Measurements from ENCODE around the gene STRN. TPM values are rescaled to one million over a fixed set of nuclear protein-coding genes. Genes with fewer than 3 reads are reported as not detected.
A peak's percentile ranks its signal among the peaks of the same experiment; 100 is the strongest.
"Not testable (repeated sequence)": the region's sequence is repeated elsewhere in the genome, so short reads cannot be mapped to it uniquely, and the experiment has no call there.

STRN gene
- 19.6 and 34.3 TPM in 2 replicates for total RNA-seq

- peak; percentile 82 for DNase-seq (ENCODE audit: low read depth, low spot score)
Measured at GRCh38 chr2:36966370-36967235, at the start of gene STRN. TSS of gene STRN (minus strand) at chr2:36966536. CDS start at chr2:36966463, 73 bp downstream.

GRCh38 chr2:37013315-37013641, 46.9 kb upstream of the STRN start:
- DNase-seq (ENCODE audit: low read depth, low spot score), result no peak

- DNase-seq (ENCODE audit: low read depth, low spot score), result no peak
Measured at GRCh38 chr2:37011130-37011529, 44.8 kb upstream of the STRN start.

GRCh38 chr2:37005118-37005868, 39.0 kb upstream of the STRN start:
- DNase-seq (ENCODE audit: low read depth, low spot score), result peak; percentile 5

GRCh38 chr2:37000988-37001556, 34.7 kb upstream of the STRN start:
- DNase-seq (ENCODE audit: low read depth, low spot score), result no peak

- no peak for DNase-seq (ENCODE audit: low read depth, low spot score)
Measured at GRCh38 chr2:37000318-37000717, 34.0 kb upstream of the STRN start.

GRCh38 chr2:36999416-36999815, 33.1 kb upstream of the STRN start:
- DNase-seq (ENCODE audit: low read depth, low spot score), result not testable (repeated sequence)

- DNase-seq (ENCODE audit: low read depth, low spot score), result no peak
Measured at GRCh38 chr2:36993841-36994620, 27.7 kb upstream of the STRN start.

GRCh38 chr2:36988008-36988407, 21.7 kb upstream of the STRN start:
- DNase-seq (ENCODE audit: low read depth, low spot score), result no peak

- no peak for DNase-seq (ENCODE audit: low read depth, low spot score)
Measured at GRCh38 chr2:36982467-36982866, 16.1 kb upstream of the STRN start.

GRCh38 chr2:36981911-36982310, 15.6 kb upstream of the STRN start:
- DNase-seq (ENCODE audit: low read depth, low spot score), result no peak

- DNase-seq (ENCODE audit: low read depth, low spot score), result not testable (repeated sequence)
Measured at GRCh38 chr2:36979007-36979406, 12.7 kb upstream of the STRN start.

GRCh38 chr2:36976065-36976464, 9.7 kb upstream of the STRN start:
- DNase-seq (ENCODE audit: low read depth, low spot score), result no peak

GRCh38 chr2:36975306-36975705, 9.0 kb upstream of the STRN start:
- no peak for DNase-seq (ENCODE audit: low read depth, low spot score)

GRCh38 chr2:36973320-36973719, 7.0 kb upstream of the STRN start:
- DNase-seq (ENCODE audit: low read depth, low spot score), result peak; percentile 68

- no peak for DNase-seq (ENCODE audit: low read depth, low spot score)
Measured at GRCh38 chr2:36971990-36972389, 5.7 kb upstream of the STRN start.

GRCh38 chr2:36967236-36967876, 1.0 kb upstream of the STRN start:
- no peak for DNase-seq (ENCODE audit: low read depth, low spot score)

GRCh38 chr2:36965751-36966369, 476 bp downstream of the STRN start:
- no peak for DNase-seq (ENCODE audit: low read depth, low spot score)

GRCh38 chr2:36965206-36965605, 1.1 kb downstream of the STRN start:
- DNase-seq (ENCODE audit: low read depth, low spot score), result no peak

GRCh38 chr2:36964496-36965058, 1.8 kb downstream of the STRN start:
- no peak for DNase-seq (ENCODE audit: low read depth, low spot score)

Measured in pulmonary artery endothelial cell (primary cell).